ENCODE measurements around the gene PABPN1L. TPM values are rescaled to one million over a fixed set of nuclear protein-coding genes. Genes with fewer than 3 reads are reported as not detected.

PABPN1L gene
- total RNA-seq, 2 donors from 2014 or later, result not detected

DNA sequence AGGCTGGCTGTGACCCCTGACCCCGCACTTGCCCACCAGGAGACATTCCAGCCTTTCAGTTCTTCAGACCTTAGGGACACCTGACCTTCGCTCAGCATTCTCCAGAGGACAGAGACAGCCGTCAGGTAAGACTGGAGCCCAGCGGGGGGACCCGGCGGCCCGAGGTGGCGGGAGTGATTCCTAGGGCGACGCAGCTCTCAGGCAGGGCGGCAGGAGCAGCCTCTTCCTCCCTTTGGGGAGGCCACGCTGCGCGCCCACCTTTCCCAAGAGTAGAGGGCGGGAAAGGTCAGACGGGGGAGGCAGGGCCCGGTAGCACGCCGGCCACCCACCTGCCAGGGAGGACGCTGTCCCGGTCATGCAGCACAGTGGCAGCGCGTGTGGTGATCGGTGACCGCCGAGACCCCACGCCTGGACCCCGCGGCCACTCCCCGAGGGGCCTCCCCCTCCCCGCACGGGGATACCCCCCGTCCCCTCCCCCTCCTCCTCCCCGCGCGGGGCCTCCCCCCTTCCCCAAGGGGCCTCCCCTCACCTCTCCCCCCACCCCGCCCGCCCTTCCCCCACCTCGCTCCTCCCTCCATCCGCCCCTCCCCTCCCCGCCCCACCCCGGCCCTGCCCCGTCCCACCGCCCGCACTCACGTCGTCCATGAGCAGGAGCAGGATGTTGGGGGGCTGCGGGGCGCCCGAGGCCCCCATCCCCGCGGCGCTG is 10.2 kb downstream of the PABPN1L start:
- TF ChIP-seq, protein P1, sequence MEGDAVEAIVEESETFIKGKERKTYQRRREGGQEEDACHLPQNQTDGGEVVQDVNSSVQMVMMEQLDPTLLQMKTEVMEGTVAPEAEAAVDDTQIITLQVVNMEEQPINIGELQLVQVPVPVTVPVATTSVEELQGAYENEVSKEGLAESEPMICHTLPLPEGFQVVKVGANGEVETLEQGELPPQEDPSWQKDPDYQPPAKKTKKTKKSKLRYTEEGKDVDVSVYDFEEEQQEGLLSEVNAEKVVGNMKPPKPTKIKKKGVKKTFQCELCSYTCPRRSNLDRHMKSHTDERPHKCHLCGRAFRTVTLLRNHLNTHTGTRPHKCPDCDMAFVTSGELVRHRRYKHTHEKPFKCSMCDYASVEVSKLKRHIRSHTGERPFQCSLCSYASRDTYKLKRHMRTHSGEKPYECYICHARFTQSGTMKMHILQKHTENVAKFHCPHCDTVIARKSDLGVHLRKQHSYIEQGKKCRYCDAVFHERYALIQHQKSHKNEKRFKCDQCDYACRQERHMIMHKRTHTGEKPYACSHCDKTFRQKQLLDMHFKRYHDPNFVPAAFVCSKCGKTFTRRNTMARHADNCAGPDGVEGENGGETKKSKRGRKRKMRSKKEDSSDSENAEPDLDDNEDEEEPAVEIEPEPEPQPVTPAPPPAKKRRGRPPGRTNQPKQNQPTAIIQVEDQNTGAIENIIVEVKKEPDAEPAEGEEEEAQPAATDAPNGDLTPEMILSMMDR (IDR thresholded peaks at IDR 0.05), result no peak
- no peak overlapping the region for H3K27ac ChIP-seq
- intact Hi-C loops (cut with DNase I), result loop anchor here (5.0 to 10.0 kb wide), 3 partner anchors 44 to 401 kb away; partner anchors contain the start of genes APRT, ZFPM1 and ZNF778
- H3K9me3 ChIP-seq, result no peaks in the 10 kb centered on the region
- peak overlapping the region; percentile 82 for H3K4me3 ChIP-seq
- peaks cover 12% of the 10 kb centered on the region for H3K4me1 ChIP-seq
- peak overlapping the region; percentile 62 to 76 for H3K9ac ChIP-seq (ENCODE audit: low read depth in 2 of 2, low read length in 2 of 2)
- H3K27me3 ChIP-seq, result no peaks in the 10 kb centered on the region
- no peak for DNase-seq
- no peaks in the 10 kb centered on the region for H3K36me3 ChIP-seq

DNA sequence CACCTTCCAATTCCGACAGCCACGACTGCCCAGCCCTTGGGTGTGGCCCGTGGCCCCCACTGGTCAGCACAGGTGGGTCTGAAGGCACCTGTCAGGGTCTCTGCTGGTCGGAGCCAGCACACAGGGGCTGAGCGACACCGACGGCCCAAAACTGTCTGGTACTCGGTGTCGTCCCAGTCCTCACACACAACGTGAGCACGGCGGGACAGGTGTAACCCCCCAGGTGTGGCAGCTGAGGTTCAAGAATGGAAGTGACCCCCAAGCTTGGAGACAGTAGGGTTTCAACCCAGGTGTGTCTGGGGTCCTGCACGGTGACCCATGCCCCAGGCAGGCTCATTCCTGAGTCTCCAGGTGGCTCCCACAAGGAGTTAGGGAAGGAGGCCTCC is 10.7 kb downstream of the PABPN1L start:
- no peak overlapping the region for H3K27ac ChIP-seq
- peaks cover 12% of the 10 kb centered on the region for H3K4me1 ChIP-seq
- DNase-seq, result no peak
- H3K9ac ChIP-seq (ENCODE audit: low read depth in 2 of 2, low read length in 2 of 2), result peak overlapping the region in 1 of 2 donors; percentile 62
- intact Hi-C loops (cut with DNase I), result loop anchor here (5.0 to 10.0 kb wide), 3 partner anchors 43 to 401 kb away; partner anchors contain the start of genes APRT, ZFPM1 and ZNF778
- no peaks in the 10 kb centered on the region for H3K36me3 ChIP-seq
- H3K4me3 ChIP-seq, result peak overlapping the region; percentile 82
- no peaks in the 10 kb centered on the region for H3K9me3 ChIP-seq
- H3K27me3 ChIP-seq, result no peaks in the 10 kb centered on the region
- TF ChIP-seq, protein P1 (IDR thresholded peaks at IDR 0.05), result no peak

DNA sequence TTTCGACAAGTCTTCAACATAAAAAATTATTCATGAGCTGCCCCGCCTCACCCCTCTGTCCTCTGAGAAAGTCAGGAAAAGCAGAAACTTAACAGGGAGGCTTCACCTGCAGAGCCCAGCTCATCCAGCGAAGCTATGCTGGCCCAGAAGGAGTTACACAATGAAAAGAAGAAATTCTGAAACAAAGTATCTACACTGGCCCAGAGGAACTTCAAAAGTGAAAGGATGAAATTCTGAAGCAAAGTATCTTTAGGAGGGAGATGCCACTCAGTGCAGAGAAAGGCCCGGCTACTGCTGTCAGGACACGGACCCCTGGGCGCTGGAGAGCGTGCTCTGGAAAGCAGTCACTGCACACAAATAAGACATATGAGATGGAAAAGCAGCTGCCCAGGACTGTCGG is 11.3 kb downstream of the PABPN1L start:
- Histone ChIP-seq H3K4me3 (no peak overlapping the region), H3K4me1 (peaks cover 12% of the 10 kb centered on the region), H3K27ac (no peak overlapping the region), H3K9ac (ENCODE audit: low read depth in 2 of 2, low read length in 2 of 2) (no peak overlapping the region), H3K9me3 (no peaks in the 10 kb centered on the region), H3K36me3 (no peaks in the 10 kb centered on the region), H3K27me3 (no peaks in the 10 kb centered on the region)
- TF ChIP-seq, protein P1 (IDR thresholded peaks at IDR 0.05), result no peak
- DNase-seq, result no peak
- intact Hi-C loops (cut with DNase I), result loop anchor here (5.0 to 10.0 kb wide), 3 partner anchors 43 to 400 kb away; partner anchors contain the start of genes APRT, ZFPM1 and ZNF778

DNA sequence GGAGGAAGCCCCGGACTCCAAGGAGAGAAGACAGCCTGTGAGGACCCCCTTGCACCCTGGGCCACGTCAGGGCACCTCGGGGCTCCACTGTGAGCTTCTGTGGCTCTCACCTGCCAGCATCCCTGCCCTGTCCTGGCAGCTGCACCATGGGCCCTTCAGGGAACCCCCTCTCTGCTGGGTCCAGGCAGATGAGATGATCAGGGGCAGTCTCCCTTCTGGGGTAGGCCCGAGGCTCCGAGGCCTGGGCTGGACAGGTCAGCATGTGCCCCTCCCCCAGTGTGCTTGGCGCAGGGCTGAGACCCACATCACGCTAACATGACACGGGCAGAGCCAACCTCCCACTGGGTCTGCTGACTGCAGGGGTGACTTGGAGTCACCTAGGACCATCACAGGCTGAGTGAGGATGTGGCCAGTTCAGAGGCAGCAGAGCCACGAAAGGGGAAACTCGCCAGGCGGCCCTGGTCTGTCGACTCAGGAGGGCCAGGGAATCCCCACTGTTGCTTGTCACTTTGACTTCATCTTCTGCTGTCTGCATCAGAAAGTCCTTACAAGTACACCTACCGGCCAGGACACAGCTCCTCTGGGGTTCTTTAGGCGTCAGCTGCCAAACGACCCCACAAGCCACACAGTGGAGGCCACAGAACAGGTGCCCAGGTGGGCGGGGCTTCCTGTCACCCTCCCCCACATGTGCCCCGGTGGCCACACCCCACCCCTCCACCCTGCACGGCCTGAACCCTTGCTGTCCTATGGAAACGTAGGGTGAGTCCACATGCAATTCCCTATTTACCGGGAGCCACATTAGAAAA is 12.0 kb downstream of the PABPN1L start:
- Histone ChIP-seq H3K9ac (ENCODE audit: low read depth in 2 of 2, low read length in 2 of 2) (no peak overlapping the region), H3K4me1 (peaks cover 12% of the 10 kb centered on the region), H3K36me3 (no peaks in the 10 kb centered on the region), H3K4me3 (no peak overlapping the region), H3K27me3 (no peaks in the 10 kb centered on the region), H3K27ac (no peak overlapping the region), H3K9me3 (no peaks in the 10 kb centered on the region)
- TF ChIP-seq, protein P1 (IDR thresholded peaks at IDR 0.05), result no peak
- DNase-seq, result no peak
- intact Hi-C loops (cut with DNase I), result loop anchor here (5.0 to 10.0 kb wide), 3 partner anchors 42 to 400 kb away; partner anchors contain the start of genes APRT, ZFPM1 and ZNF778

DNA sequence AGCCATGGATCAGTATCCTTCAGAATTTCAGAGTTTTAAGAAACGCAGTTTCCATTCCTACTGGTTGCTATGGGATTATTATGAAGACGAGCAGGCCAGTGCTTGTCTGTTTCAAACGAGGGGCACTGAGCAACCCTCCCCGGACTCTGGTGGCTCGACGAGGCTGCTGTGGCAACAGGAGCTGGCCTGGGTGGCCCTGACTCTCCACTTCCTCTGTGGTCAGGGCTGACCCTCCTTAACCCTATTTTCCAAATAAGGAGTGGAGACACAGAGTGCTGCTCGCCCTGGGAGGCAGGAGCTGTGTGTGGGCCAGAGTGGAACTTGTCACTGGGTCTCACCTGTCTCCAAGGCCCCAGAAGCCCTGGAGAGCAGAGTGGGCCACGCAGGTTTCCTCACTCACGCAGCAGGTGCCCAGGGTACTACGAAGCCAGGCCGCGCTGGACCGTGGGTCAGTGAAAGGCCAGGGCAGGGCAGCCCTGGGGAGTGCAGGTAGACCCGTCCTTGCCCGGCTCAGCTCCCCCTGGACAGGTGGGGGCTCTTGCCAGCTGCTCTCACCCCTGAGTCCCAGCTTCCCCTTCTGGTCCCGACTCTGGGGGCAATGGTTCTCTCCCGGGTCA is 13.0 kb downstream of the PABPN1L start:
- H3K4me3 ChIP-seq, result no peak overlapping the region
- H3K36me3 ChIP-seq, result no peaks in the 10 kb centered on the region
- H3K27ac ChIP-seq, result no peak overlapping the region
- intact Hi-C loops (cut with DNase I), result loop anchor here (10.0 kb wide), 2 partner anchors 361 to 399 kb away; partner anchors contain the start of genes ZFPM1 and ZNF778
- TF ChIP-seq, protein P1 (IDR thresholded peaks at IDR 0.05), result no peak
- DNase-seq, result no peak
- H3K9me3 ChIP-seq, result no peaks in the 10 kb centered on the region
- peaks cover 12% of the 10 kb centered on the region for H3K4me1 ChIP-seq
- H3K9ac ChIP-seq (ENCODE audit: low read depth in 2 of 2, low read length in 2 of 2), result no peak overlapping the region
- H3K27me3 ChIP-seq, result no peaks in the 10 kb centered on the region

All from colonic mucosa (tissue), 4 donors.